HS-27A (cell line): ENCODE results near the gene COX6A2.
"Not testable (repeated sequence)": the region's sequence is repeated elsewhere in the genome, so short reads cannot be mapped to it uniquely, and the experiment has no call there.

Experiments used
- DNase-seq: peaks from one replicate; pipeline ENCODE4 v3.0.0-alpha.2; 2012; ENCODE audit warnings: low read depth, missing footprints

COX6A2 gene

GRCh38 chr16:31461921-31462804 lies 34.0 kb upstream of the COX6A2 start:
- no peak for DNase-seq

DNA sequence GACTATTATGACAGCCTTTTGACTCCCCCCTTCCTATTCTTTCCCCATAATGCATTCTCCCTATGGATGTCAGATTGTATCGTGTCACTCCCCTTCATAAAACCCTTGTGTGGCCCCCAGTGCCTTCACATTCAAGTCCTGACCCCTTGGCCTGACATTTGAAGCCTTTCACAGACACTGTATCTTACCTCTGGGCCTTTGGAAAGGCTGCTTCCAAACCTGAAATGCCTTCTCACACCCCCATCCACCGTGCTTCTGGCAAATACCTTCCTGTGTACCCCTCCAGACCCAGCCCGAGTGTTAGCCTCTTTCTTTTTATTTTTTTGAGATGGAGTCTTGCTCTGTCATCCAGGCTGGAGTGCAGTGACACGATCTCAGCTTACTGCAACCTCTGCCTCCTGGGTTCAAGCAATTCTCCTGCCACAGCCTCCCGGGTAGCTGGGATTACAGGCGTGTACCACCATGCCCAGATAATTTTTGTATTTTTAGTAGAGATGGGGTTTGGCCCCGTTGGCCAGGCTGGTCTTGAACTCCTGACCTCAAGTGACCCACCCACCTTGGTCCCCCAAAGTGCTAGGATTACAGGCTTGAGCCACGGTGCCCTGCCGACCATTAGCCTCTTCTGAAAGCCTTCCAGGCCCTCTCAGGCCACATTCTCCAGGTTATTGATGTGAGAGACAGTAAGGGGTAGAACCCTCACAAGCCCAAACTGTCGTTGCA lies 33.2 kb upstream of the COX6A2 start:
- DNase-seq, result no peak

- DNase-seq, result no peak
These were observed 32.4 kb upstream of the COX6A2 start for GRCh38 chr16:31460582-31461002.

DNA sequence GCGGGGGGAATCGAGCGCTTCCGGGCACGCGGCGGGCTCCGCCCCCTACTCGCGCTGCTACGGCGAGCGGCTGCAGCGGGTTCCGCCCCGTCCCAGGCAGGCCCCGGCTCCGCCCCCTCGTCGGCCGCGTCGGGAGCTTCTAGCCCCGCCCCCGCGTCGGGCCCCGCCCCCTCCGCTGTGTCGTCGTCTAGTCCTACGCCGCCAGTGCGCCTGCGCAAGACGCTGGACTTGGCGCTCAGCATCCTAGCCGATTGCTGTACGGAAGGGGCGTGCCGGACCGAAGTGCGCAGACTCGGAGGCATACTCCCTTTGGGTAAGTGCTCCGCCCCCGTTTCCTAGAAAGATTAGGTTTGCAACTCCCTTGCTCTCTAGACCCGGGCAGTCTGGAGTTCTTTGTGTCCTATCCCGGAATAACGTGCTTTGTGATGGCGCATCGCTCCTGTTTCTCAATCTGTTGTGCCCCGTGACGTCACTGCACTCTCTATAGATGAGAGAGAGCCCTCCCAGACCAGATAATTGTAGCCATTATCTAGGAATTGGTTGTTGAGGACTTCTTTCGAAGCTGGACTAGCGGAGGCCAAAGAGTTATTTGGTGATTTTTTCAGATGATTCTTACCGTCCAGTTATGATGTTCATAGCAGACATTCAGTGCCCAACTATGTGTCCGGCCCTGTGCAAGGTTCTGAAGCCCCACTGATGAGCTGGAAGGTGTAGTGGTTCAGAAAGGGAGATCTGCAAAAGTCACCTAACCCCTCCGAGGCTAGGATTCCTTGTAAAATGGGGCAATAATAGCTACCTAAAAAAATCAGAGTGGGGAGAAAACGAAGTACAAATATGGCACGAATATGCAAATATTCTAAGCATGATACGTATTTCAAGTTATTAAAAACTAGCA lies 31.8 kb upstream of the COX6A2 start:
- DNase-seq, result peak; percentile 97

DNA sequence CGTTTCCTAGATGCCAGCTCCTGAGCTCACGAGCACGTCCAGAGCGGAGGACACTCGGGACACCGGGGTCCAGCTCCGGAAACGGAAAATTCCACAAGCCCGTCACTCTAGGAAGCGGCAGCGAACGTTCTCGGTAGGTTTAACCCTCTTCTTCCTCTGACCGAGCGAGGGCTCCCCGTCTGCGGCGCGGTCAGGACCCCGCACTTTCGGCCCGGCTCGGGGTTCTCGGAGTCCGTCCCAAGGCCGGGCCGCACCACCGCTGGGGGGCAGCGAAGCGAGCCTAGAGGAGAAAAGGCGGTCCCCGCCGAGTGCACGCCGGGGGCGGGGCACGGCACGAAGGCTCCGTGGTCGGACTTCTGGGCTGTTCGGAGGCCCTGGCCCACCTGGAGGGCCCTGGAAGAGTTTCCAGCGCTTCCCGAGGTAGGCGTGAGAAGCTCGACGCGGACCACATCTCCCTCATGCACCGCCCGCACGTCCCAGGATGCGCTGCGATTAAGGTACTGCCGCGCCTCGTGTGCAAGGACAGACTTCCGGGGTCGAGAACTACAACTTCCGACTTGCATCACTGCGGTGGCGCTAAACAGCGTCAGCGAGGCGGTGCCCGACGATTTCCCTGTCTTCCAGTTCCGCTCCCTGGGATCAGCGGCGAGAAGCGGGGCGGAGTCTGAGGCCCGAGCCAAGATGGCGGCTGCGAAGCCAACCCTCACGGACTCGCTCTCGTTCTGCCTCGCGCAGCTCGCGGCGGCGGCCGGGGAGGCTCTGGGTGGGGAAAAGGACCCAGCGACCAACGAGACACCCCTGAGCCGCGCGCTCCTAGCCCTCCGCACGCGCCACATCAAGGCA lies 30.9 kb upstream of the COX6A2 start, which contains the start of gene ARMC5:
Gene ARMC5 (plus strand): TSS at position 658 of the 843 bp plus-strand sequence. CDS start 24 bp downstream, at position 682.
- peak; percentile 95 for DNase-seq

GRCh38 chr16:31458073-31458843 lies 30.1 kb upstream of the COX6A2 start:
- DNase-seq, result no peak

DNA sequence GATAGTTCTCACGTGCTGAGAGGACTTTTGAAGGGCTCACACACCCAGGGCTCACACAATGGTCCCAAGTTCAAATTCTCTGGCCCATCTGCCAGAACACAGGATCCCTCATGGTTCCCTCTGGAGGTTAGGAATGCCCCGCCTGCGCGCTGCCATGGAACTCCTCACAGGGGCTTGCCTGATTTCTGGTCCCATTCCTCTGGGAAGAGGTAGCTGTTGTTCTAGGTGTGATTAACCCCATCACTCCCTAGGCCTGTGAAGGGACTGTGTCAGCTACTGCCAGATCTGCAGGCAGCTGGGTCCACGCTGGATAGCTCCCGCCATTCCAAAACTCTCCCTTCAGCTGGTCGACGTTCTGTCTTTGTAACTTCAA lies 28.8 kb upstream of the COX6A2 start:
- no peak for DNase-seq

GRCh38 chr16:31455601-31456314 lies 27.6 kb upstream of the COX6A2 start:
- no peak for DNase-seq

GRCh38 chr16:31453255-31454204 lies 25.4 kb upstream of the COX6A2 start:
- peak; percentile 34 for DNase-seq

GRCh38 chr16:31452631-31453106 lies 24.5 kb upstream of the COX6A2 start:
- DNase-seq, result peak; percentile 73

- no peak for DNase-seq
These were observed 23.7 kb upstream of the COX6A2 start for GRCh38 chr16:31451681-31452351.

- DNase-seq, result no peak
These were observed 23.0 kb upstream of the COX6A2 start for GRCh38 chr16:31451201-31451600.

GRCh38 chr16:31445931-31446330 lies 17.8 kb upstream of the COX6A2 start:
- not testable (repeated sequence) for DNase-seq

- no peak for DNase-seq
These were observed 13.8 kb upstream of the COX6A2 start for GRCh38 chr16:31441956-31442355.

- no peak for DNase-seq
These were observed 12.5 kb upstream of the COX6A2 start for GRCh38 chr16:31440516-31441184.

GRCh38 chr16:31439519-31439918 lies 11.4 kb upstream of the COX6A2 start:
- DNase-seq, result no peak

DNA sequence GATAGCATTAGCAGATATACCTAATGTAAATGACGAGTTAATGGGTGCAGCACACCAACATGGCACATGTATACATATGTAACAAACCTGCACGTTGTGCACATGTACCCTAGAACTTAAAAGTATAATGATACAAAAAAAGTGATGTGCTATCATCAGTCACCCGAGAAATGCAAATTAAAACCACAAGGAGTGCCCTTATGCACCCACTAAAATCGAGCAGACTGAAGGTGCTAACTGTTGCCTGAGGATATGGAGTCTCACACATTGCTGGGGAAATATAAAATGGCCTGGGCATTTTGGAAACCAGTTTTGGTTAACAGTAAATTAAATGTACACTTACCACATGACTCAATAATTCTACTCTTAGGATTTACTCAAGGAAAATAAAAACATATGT lies 10.9 kb upstream of the COX6A2 start:
- DNase-seq, result not testable (repeated sequence)
